Measurements from ENCODE around the gene NARS2.
"Not testable (repeated sequence)": the region's sequence is repeated elsewhere in the genome, so short reads cannot be mapped to it uniquely, and the experiment has no call there.

NARS2 gene

DNA sequence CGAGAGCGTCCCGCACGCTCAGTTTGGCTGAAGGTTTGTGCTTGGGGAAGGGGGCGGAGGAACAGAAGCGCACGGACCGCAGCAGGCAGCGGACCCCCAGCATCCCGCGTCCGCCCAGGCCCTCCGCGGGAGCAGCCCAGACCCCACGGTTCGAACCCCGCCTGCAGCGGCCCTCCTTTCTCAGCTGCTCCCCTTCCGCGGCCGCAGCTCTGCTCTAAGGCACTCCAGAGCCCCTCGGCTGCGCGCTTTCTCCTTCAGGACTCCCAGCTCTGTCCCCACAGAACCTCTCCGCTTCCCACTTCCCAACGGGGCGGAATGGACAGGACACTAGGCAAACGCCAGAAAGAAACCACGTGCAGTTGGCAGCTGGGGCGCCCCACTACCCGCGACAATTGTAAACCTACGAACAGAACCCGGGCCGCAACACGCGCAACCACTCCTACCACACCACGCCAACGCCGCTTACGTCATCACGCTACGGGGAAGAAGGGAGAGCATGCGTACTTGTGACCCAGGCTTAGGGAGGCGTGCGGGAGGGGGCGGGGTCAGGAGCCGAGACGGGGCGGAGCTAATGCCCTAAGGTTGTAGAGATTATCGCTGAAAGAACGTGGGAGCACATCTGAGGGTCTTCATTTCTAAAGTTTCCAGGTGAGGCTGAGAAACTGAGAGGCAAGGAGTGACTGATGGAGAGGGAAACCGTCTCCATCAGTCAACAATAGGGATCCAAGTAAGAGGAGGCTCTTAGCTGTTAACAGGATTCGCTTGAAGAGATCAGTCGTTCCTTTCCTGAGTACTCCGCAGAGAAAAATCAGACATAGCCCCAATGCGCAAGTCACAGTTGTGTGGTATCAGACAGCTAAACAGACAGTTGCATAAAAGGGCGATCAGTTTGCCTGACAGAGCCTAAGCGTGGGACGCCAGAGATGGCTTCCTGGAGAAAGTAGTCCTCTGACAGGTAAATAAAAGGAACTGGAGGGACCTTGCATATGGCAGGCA lies at the start of gene NARS2:
Gene NARS2, minus strand, starts transcription at position 479 of the 996 bp plus-strand sequence. Its CDS starts 376 bp downstream, at position 103.
- peak; percentile 98 for DNase-seq (ENCODE audit: low read depth in 1 of 2, low spot score in 1 of 2)

GRCh38 chr11:78622666-78623065 lies 48.0 kb upstream of the NARS2 start:
- DNase-seq (ENCODE audit: low read depth in 1 of 2, low spot score in 1 of 2), result no peak

GRCh38 chr11:78620159-78620558 lies 45.5 kb upstream of the NARS2 start:
- DNase-seq (ENCODE audit: low read depth in 1 of 2, low spot score in 1 of 2), result no peak

GRCh38 chr11:78615724-78616123 lies 41.1 kb upstream of the NARS2 start:
- no peak for DNase-seq (ENCODE audit: low read depth in 1 of 2, low spot score in 1 of 2)

- no peak for DNase-seq (ENCODE audit: low read depth in 1 of 2, low spot score in 1 of 2)
These were observed 38.7 kb upstream of the NARS2 start for GRCh38 chr11:78613378-78613813.

GRCh38 chr11:78612721-78613377 lies 38.2 kb upstream of the NARS2 start:
- DNase-seq (ENCODE audit: low read depth in 1 of 2, low spot score in 1 of 2), result no peak

DNA sequence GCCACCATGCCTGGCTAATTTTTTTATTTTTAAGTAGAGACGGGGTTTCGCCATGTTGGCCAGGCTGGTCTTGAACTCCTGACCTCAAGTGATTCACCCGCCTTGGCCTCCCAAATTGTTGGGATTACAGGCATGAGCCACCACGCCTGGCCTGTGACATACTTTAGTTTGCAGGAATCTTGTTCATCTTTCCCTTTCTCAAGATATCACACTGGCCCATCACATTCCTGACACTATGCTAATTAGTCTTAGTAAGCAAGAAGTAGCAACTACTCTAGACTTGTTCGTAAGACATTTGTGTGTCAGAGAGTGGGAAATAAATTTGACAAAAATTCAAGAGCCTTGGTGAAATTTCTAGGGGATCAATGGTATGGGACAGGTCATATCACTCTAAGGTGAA lies 34.7 kb upstream of the NARS2 start:
- not testable (repeated sequence) for DNase-seq (ENCODE audit: low read depth in 1 of 2, low spot score in 1 of 2)

GRCh38 chr11:78607696-78608095 lies 33.0 kb upstream of the NARS2 start:
- DNase-seq (ENCODE audit: low read depth in 1 of 2, low spot score in 1 of 2), result no peak

- DNase-seq (ENCODE audit: low read depth in 1 of 2, low spot score in 1 of 2), result no peak
These were observed 32.0 kb upstream of the NARS2 start for GRCh38 chr11:78606667-78607066.

DNA sequence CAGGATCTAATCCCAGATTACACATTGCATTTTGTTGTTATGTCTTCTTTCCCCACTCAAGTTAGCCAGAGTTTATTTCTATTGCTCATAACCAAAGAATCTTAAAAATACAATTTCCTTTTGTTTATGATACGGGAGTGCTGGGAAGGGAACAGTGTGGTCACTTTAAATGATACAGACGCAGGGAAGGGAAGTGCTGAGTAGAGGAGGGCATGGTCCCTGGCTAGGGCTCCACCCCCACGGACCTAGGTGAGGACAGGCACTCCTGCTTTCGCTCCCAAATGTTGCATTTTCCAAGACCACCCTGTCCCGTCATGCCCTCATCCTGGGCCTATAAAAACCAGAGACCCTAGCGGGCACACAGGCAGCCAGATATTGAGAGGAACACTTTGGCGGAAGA lies 30.6 kb upstream of the NARS2 start:
- DNase-seq (ENCODE audit: low read depth in 1 of 2, low spot score in 1 of 2), result no peak

DNA sequence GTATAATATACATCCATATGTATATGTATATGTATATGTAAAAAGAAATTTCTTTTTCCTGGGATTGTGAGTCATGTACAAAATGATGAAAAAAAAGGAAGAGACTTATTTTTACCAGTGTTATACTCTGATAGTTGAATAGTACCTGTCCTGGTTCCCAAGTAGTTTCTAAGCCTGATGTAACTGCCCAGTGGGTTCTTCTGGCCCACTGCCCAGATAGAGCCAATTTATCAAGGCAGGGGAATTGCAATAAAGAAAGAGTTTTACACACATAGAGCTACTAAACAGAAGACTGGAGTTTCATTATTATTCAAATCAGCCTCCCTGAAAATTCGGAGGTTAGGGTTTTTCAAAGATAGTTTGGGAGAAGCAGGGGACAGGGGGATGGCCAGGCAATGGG lies 29.1 kb upstream of the NARS2 start:
- DNase-seq (ENCODE audit: low read depth in 1 of 2, low spot score in 1 of 2), result no peak

DNA sequence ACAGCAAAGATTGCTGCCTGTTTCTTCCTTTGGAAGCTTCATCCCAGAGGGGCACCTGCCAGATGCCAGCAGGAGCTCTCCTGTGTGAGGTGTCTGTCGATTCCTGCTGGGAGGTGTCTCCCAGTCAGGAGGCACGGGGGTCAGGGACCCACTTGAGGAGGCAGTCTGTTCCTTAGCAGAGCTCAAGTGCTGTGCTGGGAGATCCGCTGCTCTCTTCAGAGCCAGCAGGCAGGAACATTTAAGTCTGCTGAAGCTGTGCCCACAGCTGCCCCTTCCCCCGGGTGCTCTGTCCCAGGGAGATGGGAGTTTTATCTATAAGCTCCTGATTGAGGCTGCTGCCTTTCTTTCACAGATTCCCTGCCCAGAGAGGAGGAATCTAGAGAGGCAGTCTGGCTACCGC lies 28.1 kb upstream of the NARS2 start:
- not testable (repeated sequence) for DNase-seq (ENCODE audit: low read depth in 1 of 2, low spot score in 1 of 2)

- DNase-seq (ENCODE audit: low read depth in 1 of 2, low spot score in 1 of 2), result not testable (repeated sequence)
These were observed 26.4 kb upstream of the NARS2 start for GRCh38 chr11:78601066-78601465.

DNA sequence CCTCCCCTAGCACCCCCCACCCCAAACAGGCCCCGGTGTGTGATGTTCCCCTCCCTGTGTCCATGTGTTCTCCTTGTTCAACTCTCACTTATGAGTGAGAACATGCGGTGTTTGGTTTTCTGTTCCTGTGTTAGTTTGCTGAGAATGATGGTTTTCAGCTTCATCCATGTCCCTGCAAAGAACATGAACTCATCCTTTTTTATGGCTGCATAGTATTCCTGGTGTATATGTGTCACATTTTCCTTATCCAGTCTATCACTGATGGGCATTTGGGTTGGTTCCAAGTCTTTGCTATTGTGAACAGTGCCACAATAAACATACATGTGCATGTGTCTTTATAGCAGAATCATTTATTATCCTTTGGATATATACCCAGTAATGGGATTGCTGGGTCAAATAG lies 22.9 kb upstream of the NARS2 start:
- DNase-seq (ENCODE audit: low read depth in 1 of 2, low spot score in 1 of 2), result not testable (repeated sequence)

DNA sequence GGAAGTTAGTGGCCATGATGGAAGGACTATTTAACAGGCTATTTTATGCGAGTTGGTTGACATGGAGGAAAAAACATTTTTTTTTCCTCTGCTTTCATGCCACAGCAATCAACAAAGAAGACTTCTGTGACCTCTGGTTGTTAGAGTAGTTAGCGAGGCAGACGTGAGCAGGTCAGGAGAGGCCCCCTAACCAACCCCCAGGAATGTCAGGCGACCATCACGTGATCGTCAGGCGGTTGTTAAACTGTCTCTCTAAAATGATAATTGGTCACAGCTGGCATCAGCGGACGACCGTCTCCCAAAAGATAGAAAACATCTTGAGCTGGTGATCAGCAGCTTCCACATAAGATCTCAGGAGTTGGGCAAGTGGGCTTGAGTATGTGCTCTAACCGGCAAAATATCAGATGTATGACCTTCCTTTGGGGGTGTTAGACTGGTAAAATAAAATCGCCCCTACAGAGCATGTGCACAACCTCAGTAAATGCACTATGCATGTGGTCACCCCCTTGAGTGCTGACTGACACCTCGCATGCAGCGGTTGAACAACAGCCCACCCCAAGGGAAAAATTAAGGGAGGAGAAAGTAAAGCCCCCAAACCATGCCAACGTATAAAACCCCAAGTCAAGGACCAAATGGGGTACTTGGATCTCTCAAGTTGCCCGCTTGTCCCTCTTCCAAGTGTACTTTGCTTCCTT lies 20.9 kb upstream of the NARS2 start:
- DNase-seq (ENCODE audit: low read depth in 1 of 2, low spot score in 1 of 2), result no peak

GRCh38 chr11:78594814-78595213 lies 20.1 kb upstream of the NARS2 start:
- DNase-seq (ENCODE audit: low read depth in 1 of 2, low spot score in 1 of 2), result no peak

DNA sequence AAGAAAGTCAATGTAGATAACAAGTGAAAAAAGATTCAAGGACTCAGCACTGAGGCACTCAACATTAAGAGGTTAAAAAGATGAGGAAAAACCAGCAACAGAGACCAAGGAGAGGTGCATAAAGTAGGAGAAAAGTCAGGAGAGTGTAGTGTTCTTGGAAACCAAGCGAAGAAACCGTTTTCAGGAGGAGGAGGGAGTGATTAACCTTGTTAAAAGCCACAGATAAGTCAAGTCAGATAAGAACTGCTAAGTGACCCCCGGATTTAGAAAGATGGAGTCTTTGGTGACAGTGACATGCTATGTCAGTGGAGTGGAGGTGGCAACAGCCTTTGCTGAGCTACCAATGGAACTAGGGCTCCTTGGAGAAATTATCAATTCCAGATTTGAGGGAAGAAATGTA lies 13.9 kb upstream of the NARS2 start:
- DNase-seq (ENCODE audit: low read depth in 1 of 2, low spot score in 1 of 2), result no peak

DNA sequence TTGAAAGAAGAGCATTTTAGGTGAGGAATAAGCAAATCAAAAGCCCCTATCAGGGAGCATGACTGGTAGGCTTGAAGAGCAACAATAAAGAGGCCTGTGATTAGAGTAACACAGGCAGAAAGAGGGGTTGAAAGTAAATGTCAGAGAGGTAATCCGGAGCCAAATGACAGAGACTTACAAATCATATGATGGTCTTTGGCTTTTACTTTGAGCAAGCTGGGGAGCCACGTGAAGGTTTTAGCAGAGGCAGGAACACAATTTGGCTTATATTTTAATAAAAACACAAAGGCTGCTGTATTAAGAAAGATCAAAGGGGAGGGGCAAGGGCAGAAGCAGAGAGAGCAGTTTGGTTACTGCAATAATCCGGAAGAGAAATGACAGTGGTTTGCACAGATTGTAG lies 12.8 kb upstream of the NARS2 start:
- DNase-seq (ENCODE audit: low read depth in 1 of 2, low spot score in 1 of 2), result no peak

DNA sequence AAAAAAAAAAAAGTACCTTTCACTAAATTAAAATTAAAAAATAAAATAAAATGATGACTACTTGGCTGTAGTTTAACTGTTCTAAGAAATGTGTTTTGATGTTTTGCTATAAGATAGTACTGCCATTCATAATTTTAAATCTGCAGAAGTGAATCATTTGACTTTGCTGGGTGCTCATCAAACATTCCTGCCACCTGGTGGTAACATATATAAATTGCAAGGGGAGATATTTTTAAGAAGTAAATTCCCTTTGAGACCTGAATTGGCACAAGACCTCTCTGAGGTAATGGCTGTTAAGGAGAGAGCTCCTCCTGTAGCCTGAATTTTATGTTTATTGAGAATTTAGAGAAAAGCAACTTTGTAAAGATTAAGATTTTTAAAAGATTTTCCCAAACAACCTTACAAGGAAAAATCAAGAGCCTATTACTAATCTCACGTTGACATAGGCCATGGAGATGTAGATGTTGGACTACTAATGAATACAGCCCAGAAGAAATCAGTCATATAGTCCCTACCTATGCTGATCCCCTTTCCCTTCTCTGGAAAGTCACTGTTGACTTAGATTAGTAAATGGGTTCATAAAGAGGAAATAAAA lies 11.9 kb upstream of the NARS2 start:
- DNase-seq (ENCODE audit: low read depth in 1 of 2, low spot score in 1 of 2), result no peak

GRCh38 chr11:78583889-78584288 lies 9.2 kb upstream of the NARS2 start:
- no peak for DNase-seq (ENCODE audit: low read depth in 1 of 2, low spot score in 1 of 2)

DNA sequence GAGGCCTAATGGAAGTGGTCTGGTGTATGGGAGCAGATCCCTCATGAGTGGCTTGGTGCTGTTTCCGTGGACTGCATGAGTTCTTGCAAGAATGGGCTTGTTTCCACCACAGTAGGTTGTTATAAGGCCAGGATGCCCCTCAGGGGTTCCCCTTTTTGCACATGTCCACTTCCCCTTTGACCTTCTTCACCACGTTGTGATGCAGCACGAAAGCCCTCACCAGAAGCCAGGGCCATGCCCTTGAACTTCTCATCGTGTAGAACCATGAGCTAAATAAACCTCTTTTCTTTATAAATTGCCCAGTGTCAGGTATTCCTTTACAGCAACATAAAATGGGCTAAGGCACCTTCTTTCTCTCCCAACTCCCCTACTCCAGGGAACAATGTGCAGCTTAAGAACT lies 2.8 kb upstream of the NARS2 start:
- no peak for DNase-seq (ENCODE audit: low read depth in 1 of 2, low spot score in 1 of 2)

All from activated CD4-positive, alpha-beta T cell treated with anti-CD3 and anti-CD28 coated beads, Interleukin-2, amount 50 U/mL, for 24 hours (primary cell).